K562 (cell line): ENCODE results near the gene A4GNT. TPM values are rescaled to one million over a fixed set of nuclear protein-coding genes. Genes with fewer than 3 reads are reported as not detected.

ENCODE experiments used
- ATAC-seq: fragments of 200-7000 bp; cut with Tn5 transposase; 3 replicates; pipeline ENCODE4 v1.9.1; 2020; ENCODE audit warnings: moderate library complexity
- BruUV-seq: library from RNA; stranded (reverse); fragments of 400-500 nt; replicated peaks from 2 replicates; lab custom pipeline; 2021; lab: Mats Ljungman, UMichigan
- CTCF ChIA-PET: fragments of 300-600 bp; formaldehyde crosslinking; extraction: SDS; loops from one replicate; lab custom pipeline; 2021; ENCODE audit warnings: low intra/inter-chr PET ratio; lab: Yijun Ruan, JAX
- POLR2A ChIA-PET: fragments of 300-600, 350-650 bp; sonication (Branson Sonifier 250); formaldehyde crosslinking; extraction: SDS; loops from one replicate; lab custom pipeline; 2021; ENCODE audit warnings: antibody characterized with exemption, inconsistent platforms; lab: Yijun Ruan, JAX
- DNase-seq, 4 experiments: peaks; one replicate each; pipeline versions ENCODE4 v3.0.0 to v3.0.0-alpha.2; 2011 to 2018; ENCODE audit warnings: low spot score in 3 of 4, mixed read lengths in 3 of 4; ENCODE audit errors: extremely low read depth in 1 of 4
- FAIRE-seq: peaks from 2 replicates; lab custom pipeline; 2011; peaks lifted over from hg19 to GRCh38; lab: Jason Lieb, UNC
- H2AFZ ChIP-seq: 2 replicates; pipeline ENCODE4 v1.6.0; 2011; ENCODE audit warnings: low read depth, low read length, control low read depth, inconsistent platforms
- H3K27ac ChIP-seq: fragments of 200-600 bp; 3 replicates; pipeline ENCODE4 v1.8.0; 2011; ENCODE audit warnings: low read depth, mild to moderate bottlenecking, control low read depth, inconsistent platforms, low read length, moderate library complexity, mixed read lengths; ENCODE audit errors: extremely low read depth
- H3K27me3 ChIP-seq, 2 experiments: fragments of 300-600 bp in 1 of 2; 2 replicates in 1 of 2; 3 replicates in 1 of 2; pipeline versions ENCODE4 v1.6.0 to v1.8.0; 2011; ENCODE audit warnings: inconsistent platforms in 2 of 2, low read length in 2 of 2, mild to moderate bottlenecking in 1 of 2, mixed read lengths in 1 of 2, moderate library complexity in 1 of 2; ENCODE audit not compliant: control insufficient read depth in 2 of 2, insufficient read depth in 2 of 2
- H3K36me3 ChIP-seq: fragments of 300-600 bp; 3 replicates; pipeline ENCODE4 v1.8.0; 2011; ENCODE audit warnings: mild to moderate bottlenecking, low read length, inconsistent platforms; ENCODE audit not compliant: control insufficient read depth, insufficient read depth
- H3K4me1 ChIP-seq, 2 experiments: fragments of 200-600 bp in 1 of 2; replicated peaks in 1 of 2; 2 replicates in 1 of 2; 3 replicates in 1 of 2; pipeline versions ENCODE4 v1.5.1 to v1.8.0; 2011; ENCODE audit warnings: inconsistent platforms in 2 of 2, low read length in 2 of 2, mild to moderate bottlenecking in 1 of 2, mixed read lengths in 1 of 2, moderate library complexity in 1 of 2; ENCODE audit not compliant: control insufficient read depth in 2 of 2, insufficient read depth in 2 of 2
- H3K4me2 ChIP-seq: 2 replicates; pipeline ENCODE4 v1.6.1; 2011; ENCODE audit warnings: low read length, control low read depth, inconsistent platforms, mixed read lengths; ENCODE audit not compliant: insufficient read depth
- H3K4me3 ChIP-seq: fragments of 200-600 bp; sonication (generic), shearing (Covaris generic); 2 replicates; pipeline ENCODE4 v1.5.1; 2016; ENCODE audit warnings: control low read depth, inconsistent platforms
- H3K79me2 ChIP-seq: fragments of 200-600 bp; 3 replicates; pipeline ENCODE4 v1.8.0; 2011; ENCODE audit warnings: low read length, inconsistent platforms; ENCODE audit not compliant: control insufficient read depth, insufficient read depth
- H3K9ac ChIP-seq, 2 experiments: 2 replicates each; pipeline versions ENCODE4 v1.6.0 to v1.6.1; 2011; ENCODE audit warnings: low read depth in 2 of 2, low read length in 2 of 2, control low read depth in 1 of 2, inconsistent platforms in 1 of 2, mild to moderate bottlenecking in 1 of 2, mixed read lengths in 1 of 2; ENCODE audit not compliant: insufficient read depth in 1 of 2
- H3K9me1 ChIP-seq: one replicate; pipeline ENCODE4 v1.6.0; 2011; ENCODE audit warnings: inconsistent platforms, mild to moderate bottlenecking, low read length, moderate library complexity; ENCODE audit not compliant: control insufficient read depth, insufficient read depth
- H3K9me3 ChIP-seq: replicated peaks from 2 replicates; pipeline ENCODE4 v1.5.1; 2011; ENCODE audit warnings: low read depth, low read length, inconsistent platforms; ENCODE audit not compliant: control insufficient read depth, insufficient read depth
- H4K20me1 ChIP-seq: replicated peaks from 2 replicates; pipeline ENCODE4 v1.6.1; 2011; ENCODE audit warnings: low read length, inconsistent platforms, mixed read lengths; ENCODE audit not compliant: control insufficient read depth, insufficient read depth
- CHCHD3 ChIP-seq: fragments of 250-450 bp; sonication (Bioruptor Pico); IDR thresholded peaks from 2 replicates; pipeline ENCODE4 v2.1.2; 2022; ENCODE audit warnings: mild to moderate bottlenecking
- HLTF ChIP-seq: fragments of 450-650 bp; IDR thresholded peaks from 2 replicates; pipeline ENCODE4 v1.6.1; 2016
- KLF6 ChIP-seq: fragments of 250-450 bp; sonication (Bioruptor Pico); IDR thresholded peaks from 2 replicates; pipeline ENCODE4 v1.4.0; 2020; ENCODE audit warnings: mild to moderate bottlenecking, moderate library complexity, borderline replicate concordance
- PRMT5 ChIP-seq: sonication (generic); formaldehyde crosslinking; IDR thresholded peaks from 2 replicates; pipeline ENCODE4 v1.5.0; 2020; ENCODE audit warnings: missing genetic modification reagents
- SETDB1 ChIP-seq: IDR thresholded peaks from one replicate; pipeline ENCODE4 v1.6.1; 2012; ENCODE audit warnings: low read length, control low read depth, inconsistent platforms
- SMARCA4 ChIP-seq: fragments of 450-650 bp; IDR thresholded peaks from 2 replicates; pipeline ENCODE4 v1.6.1; 2016
- SUPT5H ChIP-seq: fragments of 450-650 bp; IDR thresholded peaks from 2 replicates; pipeline ENCODE4 v1.6.1; 2016
- TARDBP ChIP-seq: fragments of 450-650 bp; IDR thresholded peaks from 2 replicates; pipeline ENCODE4 v1.6.1; 2016
- ZKSCAN1 ChIP-seq: fragments of 150-350 bp; IDR thresholded peaks from 2 replicates; pipeline ENCODE4 v1.6.1; 2016; ENCODE audit warnings: low read depth, low read length
- ZNF146 ChIP-seq: IDR thresholded peaks from one replicate; pipeline ENCODE4 v1.6.1; 2018; ENCODE audit warnings: missing compliant biosample characterization; ENCODE audit not compliant: unreplicated experiment
- ZNF175 ChIP-seq: fragments of 200-800 bp; sonication (Bioruptor generic); IDR thresholded peaks from 2 replicates; pipeline ENCODE4 v1.6.1; 2016; ENCODE audit warnings: low read depth, mild to moderate bottlenecking, missing genetic modification characterization, missing compliant biosample characterization
- ZNF785 ChIP-seq: fragments of 250-450 bp; sonication (Bioruptor Pico); IDR thresholded peaks from 2 replicates; pipeline ENCODE4 v1.4.0; 2020; ENCODE audit warnings: mild to moderate bottlenecking
- in situ Hi-C: fragments of 300-500 bp; cut with MboI; formaldehyde crosslinking; loops from 4 replicates; pipeline ENCODE4 v1.15.0; 2018; ENCODE audit warnings: inconsistent platforms, mixed read lengths
- intact Hi-C: fragments of 100-400 bp; cut with micrococcal nuclease; formaldehyde crosslinking; loops from 2 replicates; pipeline ENCODE4 v1.14.2; 2022
- polyA plus RNA-seq, 8 experiments: library from polyadenylated mRNA; depleted of rRNA in 4 of 8; stranded (reverse) in 5 of 8; unstranded in 3 of 8; fragments of >200 nt; fragmentation: Nextera tagmentation in 2 of 8; fragmentation: Illumina TruSeq in 1 of 8; extraction: Ambion mirVana in 2 of 8; extraction: Trizol in 1 of 8; gene quantifications; 2 replicates each; pipeline versions ENCODE4 v1.2.1 to v1.2.3, GENCODE V29; 2011 to 2014; ENCODE audit warnings: inconsistent platforms in 1 of 8, missing spikeins in 1 of 8
- total RNA-seq, 7 experiments: library from RNA; depleted of rRNA in 6 of 7; stranded (reverse); fragments of >200 nt in 6 of 7; fragmentation: Illumina TruSeq in 2 of 7; extraction: Trizol in 2 of 7; gene quantifications; 2 replicates each; pipeline versions ENCODE4 v1.2.1 to v1.2.3, GENCODE V29; 2011 to 2021; ENCODE audit warnings: low replicate concordance in 1 of 7

A4GNT gene
- total and polyA plus RNA-seq, 9 of the 15 experiments (the other 6 are each of a cell fraction or from before 2014, with no cell fraction given) = not detected

DNA sequence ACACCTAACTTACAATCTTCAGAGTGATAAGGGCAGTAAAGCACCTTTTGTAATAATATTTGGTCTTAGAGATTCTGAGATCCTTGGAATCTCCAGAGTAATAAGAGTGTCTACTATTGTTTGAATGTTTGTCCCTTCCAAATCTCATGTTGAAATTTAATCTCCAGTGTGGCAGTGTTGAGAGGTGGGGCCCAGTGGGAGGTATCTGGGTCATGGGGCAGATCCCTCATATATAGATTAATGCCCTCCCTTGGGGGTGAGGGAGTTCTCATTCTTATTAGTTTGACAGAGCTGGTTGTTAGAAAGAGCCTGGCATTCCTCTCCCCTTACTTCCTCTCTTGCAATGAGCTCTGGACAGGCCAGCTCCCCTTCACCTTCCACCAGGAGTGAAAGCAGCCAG, 32.8 kb downstream of the A4GNT start:
- TF ChIP-seq ZNF146 (CRISPR knock-in tag) = no peak
- TF ChIP-seq ZKSCAN1 = no peak
- no peak for TF ChIP-seq TARDBP
- TF ChIP-seq SMARCA4 = no peak
- no peak for TF ChIP-seq SUPT5H
- no peak for TF ChIP-seq ZNF785 (CRISPR knock-in tag)
- TF ChIP-seq SETDB1 = no peak
- no peak for TF ChIP-seq ZNF175 (CRISPR knock-in tag)
- no peak for TF ChIP-seq CHCHD3
- no peak for TF ChIP-seq HLTF
- TF ChIP-seq KLF6 = no peak
- no peak for TF ChIP-seq PRMT5 (CRISPR knock-in tag)
- no peak overlapping the region for H2AFZ ChIP-seq
- POLR2A ChIA-PET = no interaction called here

More for the DNA sequence above, 32.8 kb downstream of the A4GNT start:
- H3K9ac ChIP-seq = no peak overlapping the region
- H3K27me3 ChIP-seq = peaks cover 0 to 26% of the 10 kb centered on the region in 2 experiments; a peak in 2 of 5 replicates
- no TSS peak for BruUV-seq
- H3K36me3 ChIP-seq = no peaks in the 10 kb centered on the region
- DNase-seq = no peak
- no peak for ATAC-seq
- no peak overlapping the region for H3K4me2 ChIP-seq
- FAIRE-seq = no peak
- in situ Hi-C loops (no loop called here), intact Hi-C loops (no loop called here)
- H3K4me3 ChIP-seq = no peak overlapping the region
- no peaks in the 10 kb centered on the region for H3K79me2 ChIP-seq
- no peaks in the 10 kb centered on the region for H3K9me3 ChIP-seq
- no peak overlapping the region for H3K27ac ChIP-seq
- no peaks in the 10 kb centered on the region for H3K9me1 ChIP-seq
- no peaks in the 10 kb centered on the region; the same call in 1 of the 2 replicates for H4K20me1 ChIP-seq
- H3K4me1 ChIP-seq = peaks cover 0 to 6% of the 10 kb centered on the region in 2 experiments; a peak in 1 of 5 replicates
- CTCF ChIA-PET = no interaction called here
